Stimulated activated CD4-positive, alpha-beta T cell treated with anti-CD3 and anti-CD28 coated beads, Interleukin-12 subunit alpha, Interleukin-12 subunit beta, amount 100 ng/mL, for 48 hours (primary cell): Measurements from ENCODE around the gene SPTBN1.
A peak's percentile ranks its signal among the peaks of the same experiment; 100 is the strongest.

Source experiments
- DNase-seq, 3 donors: peaks; one replicate each; pipeline ENCODE4 v3.0.0-alpha.2; 2020; ENCODE audit warnings: low read depth in 2 of 3, low spot score in 1 of 3

SPTBN1 gene

DNA sequence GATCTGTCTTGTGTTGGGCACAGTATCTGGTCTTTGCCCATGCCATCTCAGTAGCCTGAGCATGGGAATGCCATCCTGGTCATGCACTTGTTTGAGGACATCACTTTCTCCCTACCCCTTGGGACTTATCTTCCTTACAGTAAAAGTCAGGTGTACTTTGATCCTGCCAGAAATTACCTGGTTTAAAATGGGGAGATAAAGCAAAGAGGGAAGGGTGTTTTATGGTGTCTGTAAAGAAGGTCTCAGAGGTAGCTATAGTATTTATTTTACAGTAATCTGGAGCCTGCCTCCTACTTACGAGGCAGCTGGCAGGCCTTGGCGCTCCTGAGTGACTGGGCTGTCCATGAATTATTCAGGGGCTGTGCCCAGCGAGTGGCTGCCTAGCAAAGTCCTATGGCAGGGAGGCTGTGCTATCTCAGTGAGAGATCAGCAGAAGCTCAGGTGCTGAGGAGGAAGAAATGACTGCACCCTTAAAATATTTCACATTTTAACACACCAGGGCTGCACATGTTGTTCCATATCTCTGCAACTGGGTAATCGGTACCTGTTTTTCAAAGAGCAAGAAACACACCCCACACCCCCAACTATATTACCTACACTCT is 93.9 kb downstream of the SPTBN1 start:
- no peak for DNase-seq

DNA sequence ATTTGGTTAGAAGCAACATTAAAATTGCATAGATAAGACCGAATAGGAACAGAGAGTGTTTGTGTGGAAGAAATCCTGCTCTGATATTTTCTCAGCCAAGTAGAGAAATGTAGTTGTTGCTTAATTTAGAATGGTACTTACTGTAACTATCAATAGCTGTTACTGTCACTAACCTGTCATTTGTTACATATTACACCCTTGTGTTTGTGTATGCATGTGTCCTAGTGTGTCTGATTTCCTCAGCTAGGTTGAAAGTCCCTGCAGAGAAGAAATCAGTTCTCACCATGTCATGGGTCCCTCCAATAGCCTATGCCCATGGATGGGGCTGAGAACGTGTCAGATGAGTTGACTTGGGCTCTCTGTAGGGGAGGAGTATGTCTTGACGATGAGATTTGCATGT is 94.4 kb downstream of the SPTBN1 start:
- no peak for DNase-seq

DNA sequence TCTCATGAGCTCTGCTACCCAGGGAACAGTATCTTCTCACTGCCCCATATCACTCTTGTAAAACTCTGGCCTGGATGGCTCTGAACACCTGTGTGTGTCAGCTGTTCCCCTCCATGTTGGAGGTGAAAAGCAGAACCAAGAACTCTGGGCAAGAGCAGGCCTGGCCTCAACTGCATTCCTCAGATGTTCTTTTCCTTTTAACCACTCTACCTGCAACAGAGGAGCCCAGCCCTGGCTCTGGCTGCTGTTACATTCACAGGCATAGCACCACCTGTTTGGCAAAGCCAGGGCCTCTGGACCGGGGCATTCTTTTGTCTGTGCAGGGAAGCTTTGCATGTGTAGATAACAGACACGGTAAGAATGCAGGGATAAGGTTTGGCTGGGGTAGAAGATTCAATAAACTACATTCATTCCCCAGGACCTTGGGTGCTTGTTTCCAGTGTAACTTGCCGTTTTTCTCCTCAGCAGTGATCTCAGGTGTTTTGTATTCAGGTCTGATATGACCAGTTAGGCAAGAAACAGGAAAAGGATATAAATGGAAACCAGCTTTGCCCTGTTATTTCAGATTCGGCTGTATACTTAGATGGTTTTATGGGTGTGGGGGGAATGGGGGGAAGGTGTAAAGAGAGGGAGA is 95.1 kb downstream of the SPTBN1 start:
- no peak for DNase-seq

DNA sequence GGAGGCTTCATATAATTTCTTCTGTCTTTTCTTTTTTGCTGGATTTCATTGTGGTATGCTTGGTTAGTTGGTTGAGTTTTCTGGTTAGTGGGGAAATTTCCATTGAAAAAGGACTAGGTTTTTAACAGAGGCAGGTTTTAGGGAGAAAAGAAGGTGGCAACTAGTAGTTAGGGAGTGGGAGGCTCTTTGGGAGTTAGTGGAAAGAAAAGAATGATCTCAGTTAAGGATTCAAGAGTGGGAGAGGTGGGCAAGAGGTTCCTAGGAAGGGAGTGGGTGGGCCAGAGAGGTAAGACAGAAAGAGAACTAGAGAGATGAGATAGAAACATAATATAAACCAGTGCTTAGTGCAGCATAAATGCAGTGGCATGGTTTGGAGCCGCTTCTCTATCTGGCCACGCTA is 96.9 kb downstream of the SPTBN1 start:
- DNase-seq = no peak

DNA sequence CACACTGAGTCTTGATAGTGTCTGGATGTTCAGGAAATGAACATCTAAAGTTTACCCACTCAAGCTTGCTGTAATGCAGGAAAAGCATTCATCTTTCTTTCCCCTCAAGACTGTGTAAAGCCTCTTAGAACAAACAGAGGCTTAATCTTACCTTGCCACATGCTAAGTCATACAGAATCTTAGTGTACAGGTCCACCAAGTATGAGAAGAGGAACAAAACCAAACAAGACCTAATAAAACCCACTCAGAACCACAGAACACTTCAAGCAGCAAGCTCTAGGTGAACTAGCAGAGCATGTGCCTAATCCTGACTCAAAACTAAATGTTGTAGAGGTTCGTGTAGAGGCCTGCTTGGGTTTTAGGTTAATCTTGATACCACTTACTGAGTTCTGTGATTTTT is 97.6 kb downstream of the SPTBN1 start:
- DNase-seq = no peak

DNA sequence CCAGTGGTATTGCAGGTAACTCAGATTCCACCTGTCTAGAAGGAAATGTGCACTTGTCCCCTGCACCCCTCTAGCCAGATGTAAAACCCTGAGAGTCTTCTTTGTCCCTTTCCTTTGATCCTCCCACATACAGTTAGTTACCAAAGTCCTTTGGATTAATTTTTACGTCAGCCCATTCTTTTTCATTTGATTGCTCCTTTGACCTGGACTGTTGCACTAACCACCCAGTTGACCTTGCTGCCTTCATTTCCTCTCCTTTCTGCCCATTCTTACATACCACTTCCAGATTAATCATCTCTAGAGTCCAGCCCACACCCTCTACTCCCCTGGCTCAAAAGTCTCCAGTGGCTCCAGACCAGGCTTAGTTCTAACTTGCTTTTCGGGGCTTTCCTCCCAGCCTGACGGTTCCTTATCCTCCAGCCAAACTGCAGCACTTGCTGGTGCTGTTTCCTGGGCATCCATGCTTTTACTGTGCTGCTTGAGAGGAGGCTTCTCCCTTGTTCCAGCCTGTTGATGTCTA is 99.3 kb downstream of the SPTBN1 start:
- DNase-seq = no peak

DNA sequence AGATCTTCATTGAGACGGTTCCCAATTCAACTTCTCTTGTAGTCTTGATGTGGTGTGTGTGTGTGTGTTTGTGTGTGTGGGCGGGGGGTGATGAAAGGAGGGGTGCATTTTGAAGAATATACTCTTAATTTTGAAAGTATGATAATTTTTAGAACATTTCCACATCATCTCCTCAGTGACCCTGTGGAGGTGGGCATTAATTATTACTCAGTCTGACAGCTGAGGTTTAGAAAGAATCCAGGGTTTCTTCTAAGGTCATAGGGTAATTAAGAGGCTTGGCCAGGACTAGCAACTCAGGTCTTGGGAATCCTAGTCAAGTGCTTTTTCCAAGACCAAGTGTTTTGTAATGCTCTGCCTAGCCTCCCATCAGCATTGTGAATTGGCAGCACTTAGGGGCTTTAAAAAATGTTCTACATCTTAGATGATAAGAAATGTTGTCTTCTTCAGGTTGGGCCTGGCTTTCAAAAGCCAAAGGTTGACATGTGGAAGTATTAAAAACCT is 100.5 kb downstream of the SPTBN1 start:
- DNase-seq = no peak

DNA sequence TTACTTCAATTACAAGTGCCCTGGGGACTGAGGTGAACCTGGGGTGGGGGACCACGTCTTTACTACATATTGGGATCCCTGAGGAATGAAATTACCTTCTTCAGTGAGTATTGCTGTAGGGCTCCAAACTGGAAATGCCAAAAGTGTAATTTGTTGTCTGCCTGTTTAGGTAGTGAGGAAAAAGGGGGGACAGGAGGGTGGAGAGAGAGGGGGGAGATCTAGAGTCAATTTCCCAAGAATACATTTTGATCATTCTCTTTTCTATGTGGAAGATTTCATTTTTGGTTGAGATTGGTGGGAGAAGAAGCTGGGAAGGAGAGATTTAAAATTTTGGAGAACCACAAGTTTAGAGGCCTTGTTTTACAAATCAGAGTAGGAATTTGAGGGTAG is 101.1 kb downstream of the SPTBN1 start:
- no peak for DNase-seq

DNA sequence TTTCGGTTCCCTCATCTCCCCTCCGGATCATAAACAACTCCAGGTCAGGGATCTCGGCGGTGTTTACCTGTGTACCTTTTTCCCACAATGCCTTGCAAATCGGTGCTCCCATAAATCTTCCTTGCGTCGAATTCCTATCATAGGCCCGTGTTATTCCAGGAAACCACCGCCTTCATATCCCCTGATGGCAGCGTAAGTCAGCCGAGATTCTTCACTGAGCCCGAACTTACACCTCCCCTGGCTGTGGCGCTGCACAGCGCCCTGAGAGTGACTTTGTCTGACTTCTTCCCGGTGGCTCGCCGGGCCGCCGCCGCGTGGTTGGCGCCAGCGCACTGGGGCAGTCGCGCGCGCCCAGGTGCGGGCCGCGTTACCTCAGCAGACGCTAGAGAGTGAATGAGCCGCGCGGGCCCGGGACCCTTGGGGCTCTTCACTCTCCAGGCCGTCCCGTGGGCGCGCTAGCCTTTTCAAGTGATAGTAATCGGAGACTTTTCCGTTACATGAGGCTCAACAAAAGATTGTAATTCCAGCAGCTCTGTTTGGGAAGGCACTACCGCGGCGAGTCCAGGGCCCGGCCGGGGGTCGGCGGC is 101.6 kb downstream of the SPTBN1 start:
- DNase-seq = peak in 2 of 3 donors; percentile 48 to 61

DNA sequence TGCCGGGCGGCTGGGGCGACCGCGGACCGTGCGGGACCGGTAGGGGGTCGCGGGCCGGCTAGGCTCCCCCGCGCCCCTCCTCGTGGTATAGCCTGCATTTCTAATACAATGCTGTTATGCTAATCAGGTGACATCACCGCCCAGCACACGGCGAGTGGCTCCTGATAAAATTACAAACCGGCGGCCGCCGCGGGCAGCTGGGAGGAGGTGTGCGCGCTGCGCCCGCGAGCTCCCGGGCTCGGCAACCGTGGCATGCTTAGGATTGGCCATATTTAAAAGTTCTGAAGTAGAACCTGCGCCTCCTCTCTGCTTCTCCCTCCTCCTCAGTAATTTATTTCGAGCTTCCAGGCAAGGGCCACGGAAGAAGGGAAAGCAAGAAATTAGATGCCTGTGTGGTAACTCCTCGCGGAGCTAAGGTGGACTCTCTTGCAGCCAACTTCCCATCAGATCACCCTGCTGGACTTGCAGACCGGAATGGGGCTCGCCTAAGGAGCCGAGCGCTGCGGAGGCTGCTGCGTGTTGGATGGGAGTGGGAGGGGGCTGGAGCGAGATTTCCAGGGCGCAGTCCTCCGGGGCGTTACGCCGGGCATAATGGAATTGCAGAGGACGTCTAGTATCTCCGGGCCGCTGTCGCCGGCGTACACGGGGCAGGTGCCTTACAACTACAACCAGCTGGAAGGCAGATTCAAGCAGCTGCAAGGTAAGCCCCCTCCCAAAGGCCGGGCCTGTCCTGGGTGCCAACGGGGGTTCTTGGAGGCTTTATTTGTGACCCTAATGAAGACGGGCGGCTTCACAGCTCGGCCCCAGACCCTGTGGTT is 102.3 kb downstream of the SPTBN1 start:
- DNase-seq = peak in 2 of 3 donors; percentile 48 to 60

DNA sequence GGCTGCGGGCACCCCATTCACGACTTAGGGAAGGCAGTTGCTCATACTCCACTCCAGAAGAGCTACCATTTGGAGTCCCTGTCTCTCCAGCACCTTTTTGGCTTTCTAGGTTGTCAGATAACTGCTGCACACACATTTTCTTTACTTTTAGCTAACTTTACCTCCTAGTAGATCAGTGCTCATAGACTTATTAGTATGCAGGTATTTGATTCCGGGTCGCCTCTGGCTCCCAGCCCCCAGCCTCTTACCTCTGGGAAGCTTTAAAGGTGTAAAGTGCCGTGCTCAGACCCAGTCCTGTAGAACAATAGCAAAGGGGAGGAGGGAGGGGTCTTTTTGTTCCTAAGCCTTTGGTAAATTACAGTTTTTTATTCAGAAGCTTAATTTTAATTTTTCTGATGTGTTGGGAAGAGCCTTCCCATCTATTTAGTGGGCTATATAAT is 102.9 kb downstream of the SPTBN1 start:
- no peak for DNase-seq

DNA sequence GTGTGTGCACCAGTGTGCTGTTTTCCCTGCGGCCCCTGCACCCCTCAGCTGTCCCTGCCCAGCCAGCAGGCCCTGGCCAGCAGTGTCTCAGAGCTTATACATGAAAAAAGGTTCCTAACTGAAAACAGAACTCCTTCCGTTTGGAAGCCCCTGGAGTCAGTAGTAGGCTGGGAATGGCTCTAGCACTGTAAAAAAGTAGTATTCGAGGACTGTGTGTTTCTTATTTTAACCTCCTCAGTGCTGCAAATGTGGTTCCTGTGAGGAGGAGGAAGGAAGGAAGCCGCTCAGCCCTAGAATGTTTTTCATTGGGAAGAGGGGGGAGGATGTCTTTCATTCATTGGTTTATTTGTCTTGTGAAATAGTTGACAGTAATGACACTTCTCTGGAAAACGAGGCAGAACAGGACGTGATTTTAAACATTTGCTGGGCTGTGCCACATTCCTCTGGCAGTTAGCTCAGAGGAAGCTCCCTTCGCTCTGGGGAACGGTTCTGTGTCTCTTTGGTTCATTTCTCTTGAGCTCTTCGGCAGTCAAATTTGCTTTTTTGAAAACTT is 103.5 kb downstream of the SPTBN1 start:
- no peak for DNase-seq

DNA sequence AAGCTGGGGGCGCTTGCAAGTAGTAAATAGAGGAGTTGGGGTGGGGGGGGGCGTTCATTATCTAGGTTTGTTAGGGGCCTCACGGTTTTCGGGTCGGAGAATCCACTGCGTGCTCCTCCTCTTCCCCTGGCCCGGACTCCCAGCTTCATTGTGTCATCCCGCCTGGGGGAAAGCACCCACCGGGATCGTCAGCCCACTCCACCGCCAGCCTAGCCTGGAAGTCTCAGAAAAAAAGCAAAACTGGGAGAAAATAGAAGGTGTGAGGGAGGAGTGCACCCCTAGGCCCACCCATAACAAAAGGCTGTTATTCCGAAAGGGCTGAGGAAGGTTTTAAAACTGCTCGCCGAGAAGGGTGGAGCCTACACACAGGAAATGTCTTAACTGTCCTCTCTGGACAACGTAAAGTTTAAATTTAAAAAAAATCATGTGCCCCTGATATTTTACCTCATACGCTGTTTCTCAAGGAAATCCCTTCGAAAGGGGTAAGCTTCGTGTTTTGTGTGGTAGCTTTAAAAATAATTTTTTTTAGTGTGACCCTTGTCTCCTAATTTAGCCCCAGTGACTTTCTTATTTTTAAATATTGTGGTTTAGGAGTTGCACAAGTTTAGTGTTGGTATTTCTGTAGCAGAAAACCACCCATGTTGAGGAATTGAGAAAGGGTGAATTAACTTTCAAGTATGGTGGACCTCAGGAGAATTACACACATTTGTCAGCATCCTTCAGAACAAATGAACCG is 104.2 kb downstream of the SPTBN1 start:
- DNase-seq = no peak

DNA sequence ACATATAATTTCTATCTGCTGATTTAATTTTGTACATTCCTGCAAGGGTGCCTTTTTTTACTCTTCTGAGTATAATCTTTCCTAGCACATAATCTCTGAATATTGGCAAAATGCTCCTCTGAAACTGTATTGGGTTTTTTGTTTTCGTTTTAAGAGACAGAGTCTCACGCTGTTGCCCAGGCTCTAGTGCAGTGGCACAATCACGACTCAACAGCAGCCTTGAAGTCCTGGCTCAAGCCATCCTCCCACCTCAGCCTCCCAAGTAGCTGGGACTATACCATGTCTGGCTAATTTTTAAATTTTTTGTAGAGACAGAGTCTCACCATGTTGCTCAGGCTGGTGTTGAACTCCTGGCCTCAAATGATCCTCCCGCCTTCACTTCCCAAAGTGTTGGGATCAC is 104.9 kb downstream of the SPTBN1 start:
- DNase-seq = no peak

DNA sequence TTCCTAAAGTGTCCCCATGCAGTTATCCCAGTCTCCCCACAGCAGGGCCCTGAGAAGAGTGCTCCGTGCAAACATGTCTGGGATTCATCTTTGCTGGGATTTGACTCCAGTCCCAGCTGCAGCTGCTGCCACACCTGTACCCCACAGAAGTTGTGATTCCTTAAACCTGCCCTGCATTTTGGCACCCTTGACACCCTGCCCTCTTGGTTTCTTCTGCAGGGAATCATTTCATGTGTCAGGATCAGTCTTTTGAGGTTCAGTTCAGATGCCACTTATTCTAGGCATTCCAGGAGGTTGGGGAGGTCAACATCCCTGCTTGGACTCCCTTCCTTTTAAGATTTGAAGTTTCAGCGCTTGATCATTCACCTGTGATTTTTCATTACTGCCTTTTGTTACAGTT is 108.3 kb downstream of the SPTBN1 start:
- no peak for DNase-seq

DNA sequence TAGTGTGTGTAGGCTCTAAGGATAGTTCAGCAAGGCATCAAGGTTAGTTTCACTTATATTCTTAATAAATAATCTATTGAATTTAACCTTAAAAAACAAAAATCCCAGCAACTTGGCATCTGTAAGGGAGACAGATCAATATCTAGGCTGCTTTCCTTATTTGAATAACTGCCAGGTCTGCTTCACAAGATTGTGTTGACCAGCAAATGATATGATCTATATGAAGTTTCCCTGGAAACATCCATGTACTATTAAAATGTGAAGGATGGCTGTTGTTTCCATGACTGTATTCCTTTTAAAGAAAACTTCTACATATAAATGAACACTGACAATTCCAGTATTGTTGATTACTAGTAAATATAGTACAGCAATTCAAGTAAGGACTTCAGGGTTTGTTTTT is 109.4 kb downstream of the SPTBN1 start:
- DNase-seq = no peak

DNA sequence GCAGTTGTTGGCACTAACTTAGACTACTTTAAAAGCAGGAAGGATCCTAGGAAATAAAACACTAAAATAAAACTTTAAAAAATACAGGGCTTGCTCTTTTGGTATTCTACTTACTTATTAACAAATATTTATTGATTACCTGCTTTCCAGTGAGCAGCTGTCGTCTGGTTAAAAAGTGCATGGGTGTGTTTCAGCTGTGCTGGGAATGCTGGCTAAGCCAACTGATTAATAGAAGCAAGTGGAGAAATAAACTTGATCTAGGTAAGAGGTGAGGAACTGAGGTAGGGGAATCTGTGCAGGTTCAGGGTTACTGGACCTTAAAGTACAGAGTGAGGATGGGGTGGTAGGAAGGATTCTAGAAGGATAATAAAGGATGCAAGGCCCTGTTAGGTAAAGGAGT is 110.8 kb downstream of the SPTBN1 start:
- DNase-seq = no peak

DNA sequence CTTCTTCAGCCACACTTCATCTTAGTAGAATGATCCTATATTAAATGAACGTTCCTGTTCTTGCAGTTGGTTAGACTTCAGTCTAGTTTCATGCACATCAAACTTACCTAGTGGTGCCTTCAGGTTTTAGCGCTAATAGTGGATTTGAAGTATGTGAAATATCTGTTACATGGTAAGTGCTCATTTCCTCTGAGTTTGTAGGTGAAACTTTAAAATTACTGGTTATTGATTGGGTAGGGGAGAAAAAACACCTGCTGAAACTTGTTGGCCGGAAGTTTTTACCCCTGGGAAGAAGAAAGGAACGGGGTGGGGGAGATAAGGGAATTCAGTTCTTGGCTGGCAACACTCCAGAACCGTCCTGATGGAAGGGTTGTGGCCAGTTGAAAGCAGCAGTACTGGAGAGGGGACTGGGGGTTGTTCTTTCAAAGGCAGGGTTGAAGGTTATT is 112.8 kb downstream of the SPTBN1 start:
- no peak for DNase-seq

DNA sequence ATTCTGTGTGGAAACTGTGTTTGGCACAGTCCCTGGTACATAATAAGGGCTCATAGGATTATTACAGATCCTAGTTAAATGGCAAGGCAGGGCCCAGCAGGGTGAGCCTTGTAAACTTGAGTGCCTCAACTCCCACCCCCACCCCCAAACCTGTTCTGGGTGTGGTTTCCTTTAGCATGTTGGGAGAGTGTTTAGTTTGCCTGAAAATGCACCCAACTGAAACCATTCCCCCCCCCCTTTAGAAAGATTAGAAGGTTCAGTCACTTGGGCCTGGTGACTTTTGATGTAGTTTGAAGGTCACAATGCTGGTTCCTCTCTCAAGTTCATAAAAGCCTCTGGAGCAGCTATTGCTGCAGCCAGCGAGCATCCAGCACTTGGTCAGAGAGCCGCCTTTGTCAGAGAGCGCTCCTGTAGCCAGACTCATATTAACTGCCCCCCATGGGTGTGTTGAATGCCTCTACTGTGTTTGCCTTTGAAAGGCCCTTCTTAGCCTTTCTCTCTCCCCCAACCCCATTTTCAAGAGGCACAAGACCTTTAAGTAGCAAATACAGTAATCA is 113.7 kb downstream of the SPTBN1 start:
- DNase-seq = no peak

DNA sequence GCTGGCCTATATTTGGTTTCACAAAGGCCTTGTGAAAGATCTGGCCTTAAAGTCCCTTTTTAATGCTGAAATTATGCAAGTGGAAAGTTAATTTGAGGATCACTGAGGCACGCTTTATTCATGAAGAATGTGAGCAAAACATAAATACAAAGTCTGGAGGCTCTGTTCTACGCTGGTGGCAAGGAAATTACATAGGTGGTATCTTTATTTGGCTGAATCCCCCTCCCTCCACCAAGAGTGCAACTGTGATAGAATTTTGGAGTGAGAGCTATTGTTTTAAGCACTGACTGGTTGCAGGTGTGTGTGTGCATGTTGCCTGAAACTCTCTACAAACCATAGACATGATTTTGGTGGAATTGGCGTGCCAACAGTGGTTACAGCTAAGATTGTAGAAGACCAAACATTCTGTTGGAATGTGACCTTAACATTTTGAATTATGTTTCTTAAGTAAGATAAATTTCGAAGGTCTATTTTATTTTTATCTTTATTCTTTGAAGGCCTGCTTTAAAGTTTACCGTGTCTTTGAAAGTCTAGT is 114.3 kb downstream of the SPTBN1 start:
- DNase-seq = no peak
